OCI-LY7 (cell line): ENCODE results near the gene PARD6G.

ENCODE experiments used
- EZH2phosphoT487 ChIP-seq: fragments of 200-600 bp; sonication (generic); IDR thresholded peaks from 2 replicates; pipeline ENCODE4 v1.6.1; 2018; ENCODE audit warnings: low read depth, borderline replicate concordance, mild to moderate bottlenecking, mixed run types, antibody characterized with exemption, low read length, moderate library complexity, mixed read lengths
- TF ChIP-seq, protein P1 (sequence below): fragments of 200-600 bp; sonication (generic); conservative IDR thresholded peaks from 2 replicates; pipeline ENCODE4 v1.5.1; 2014; ENCODE audit warnings: mild to moderate bottlenecking, antibody characterized with exemption, low read length, moderate library complexity, mixed read lengths

DNA sequence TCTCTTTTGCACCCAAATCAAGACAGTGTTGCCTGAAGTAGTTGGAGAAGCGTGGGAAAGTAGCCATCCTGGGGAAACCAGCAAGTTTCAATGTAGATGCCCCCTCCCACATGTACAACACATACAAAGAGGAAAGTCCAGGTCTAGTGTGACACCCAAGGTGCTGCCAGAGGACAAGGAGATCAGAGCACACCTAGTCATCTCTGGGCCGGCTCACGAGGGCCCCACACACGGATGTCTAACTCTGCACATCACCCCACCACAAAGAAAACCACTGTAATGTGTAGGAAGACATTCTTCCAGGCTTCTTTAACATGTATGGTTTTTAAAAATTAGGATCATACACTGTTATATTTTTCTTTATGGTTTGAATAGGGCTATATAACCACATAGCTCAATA is 21.6 kb downstream of the PARD6G start:
- TF ChIP-seq, protein P1, sequence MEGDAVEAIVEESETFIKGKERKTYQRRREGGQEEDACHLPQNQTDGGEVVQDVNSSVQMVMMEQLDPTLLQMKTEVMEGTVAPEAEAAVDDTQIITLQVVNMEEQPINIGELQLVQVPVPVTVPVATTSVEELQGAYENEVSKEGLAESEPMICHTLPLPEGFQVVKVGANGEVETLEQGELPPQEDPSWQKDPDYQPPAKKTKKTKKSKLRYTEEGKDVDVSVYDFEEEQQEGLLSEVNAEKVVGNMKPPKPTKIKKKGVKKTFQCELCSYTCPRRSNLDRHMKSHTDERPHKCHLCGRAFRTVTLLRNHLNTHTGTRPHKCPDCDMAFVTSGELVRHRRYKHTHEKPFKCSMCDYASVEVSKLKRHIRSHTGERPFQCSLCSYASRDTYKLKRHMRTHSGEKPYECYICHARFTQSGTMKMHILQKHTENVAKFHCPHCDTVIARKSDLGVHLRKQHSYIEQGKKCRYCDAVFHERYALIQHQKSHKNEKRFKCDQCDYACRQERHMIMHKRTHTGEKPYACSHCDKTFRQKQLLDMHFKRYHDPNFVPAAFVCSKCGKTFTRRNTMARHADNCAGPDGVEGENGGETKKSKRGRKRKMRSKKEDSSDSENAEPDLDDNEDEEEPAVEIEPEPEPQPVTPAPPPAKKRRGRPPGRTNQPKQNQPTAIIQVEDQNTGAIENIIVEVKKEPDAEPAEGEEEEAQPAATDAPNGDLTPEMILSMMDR = no peak
- TF ChIP-seq EZH2phosphoT487 = no peak
